GM12892 (cell line): Measurements from ENCODE around the gene LZTS2.

Experiments
- POLR2A ChIP-seq: IDR thresholded peaks from 2 replicates; pipeline ENCODE4 v1.6.1; 2011; ENCODE audit warnings: low read depth, low read length, control low read depth
- TAF1 ChIP-seq: IDR thresholded peaks from 2 replicates; pipeline ENCODE4 v1.6.1; 2011; ENCODE audit warnings: low read depth, mild to moderate bottlenecking, control low read depth, low read length, borderline replicate concordance

DNA sequence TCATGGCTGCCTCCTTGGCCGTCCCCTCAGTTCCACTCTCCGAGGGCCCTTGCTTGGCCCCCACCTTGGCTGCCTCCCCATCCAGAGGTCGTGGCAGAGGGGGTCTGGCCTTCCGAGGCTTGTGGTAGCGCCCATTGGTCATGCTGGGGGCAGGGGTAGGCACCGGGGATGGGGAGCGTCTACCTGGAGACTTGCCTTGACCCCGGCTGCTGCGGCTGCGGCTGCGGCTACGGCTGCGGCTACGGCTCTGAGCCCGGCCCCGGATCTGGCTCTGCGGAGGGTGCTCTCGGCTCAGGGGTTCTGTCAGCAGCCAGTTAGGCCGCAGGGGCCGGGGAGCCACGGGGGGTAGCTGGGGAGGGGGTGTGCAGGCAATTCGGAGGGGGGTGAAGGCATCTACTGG lies 10.7 kb downstream of the LZTS2 start:
- TF ChIP-seq TAF1 = no peak
- TF ChIP-seq POLR2A = no peak
